Tibial nerve (tissue), 3 donors: ENCODE data around the gene KCNMA1.

Experiments used
- CTCF ChIP-seq, 5 experiments: fragments of 200-600 bp in 3 of 5; fragments of 450-650 bp in 2 of 5; sonication (generic) in 3 of 5; IDR thresholded peaks; one replicate each; pipeline ENCODE4 v1.5.1; 2016 to 2019; ENCODE audit warnings: antibody characterized with exemption in 5 of 5, mild to moderate bottlenecking in 3 of 5, moderate library complexity in 2 of 5
- POLR2A ChIP-seq, 2 donors: fragments of 450-650 bp; IDR thresholded peaks; one replicate each; pipeline ENCODE4 v1.6.1; 2017; ENCODE audit warnings: antibody characterized with exemption in 2 of 2, mild to moderate bottlenecking in 2 of 2, moderate library complexity in 2 of 2

- no peak for TF ChIP-seq CTCF (IDR thresholded peaks at IDR 0.05)
- TF ChIP-seq POLR2A (IDR thresholded peaks at IDR 0.05), result no peak
Measured at GRCh38 chr10:77079592-77080300, 557.9 kb downstream of the KCNMA1 start.
